Endothelial cell of umbilical vein (primary cell): ENCODE results near the gene SOX30. TPM values are rescaled to one million over a fixed set of nuclear protein-coding genes. Genes with fewer than 3 reads are reported as not detected.

Source experiments
- BruUV-seq: library from RNA; stranded (reverse); fragments of 400-500 nt; replicated peaks from 2 replicates; lab custom pipeline; 2021; lab: Mats Ljungman, UMichigan
- CTCF ChIA-PET: fragments of 300-600, 350-600 bp; sonication (Branson Sonifier 250); formaldehyde crosslinking; loops from one replicate; lab custom pipeline; 2021; ENCODE audit warnings: antibody characterized with exemption, inconsistent platforms; lab: Charles Lee
- POLR2A ChIA-PET: fragments of 300-600, 350-600 bp; sonication (Branson Sonifier 250); formaldehyde crosslinking; loops from one replicate; lab custom pipeline; 2021; ENCODE audit warnings: antibody characterized with exemption, inconsistent platforms; lab: Charles Lee
- DNase-seq: peaks from one replicate; pipeline ENCODE4 v3.0.0-alpha.2; 2011; ENCODE audit warnings: low read depth, low spot score
- FAIRE-seq: peaks from 2 replicates; lab custom pipeline; 2011; peaks lifted over from hg19 to GRCh38; lab: Jason Lieb, UNC
- H2AFZ ChIP-seq: 2 replicates; pipeline ENCODE4 v1.6.0; 2012; ENCODE audit warnings: low read depth, low read length, control low read depth, inconsistent platforms
- H3K27ac ChIP-seq: 2 replicates; pipeline ENCODE4 v1.5.1; 2011; ENCODE audit warnings: low read depth, mild to moderate bottlenecking, control low read depth, low read length, moderate library complexity; ENCODE audit not compliant: insufficient read depth
- H3K27me3 ChIP-seq, 2 experiments: 2 replicates each; pipeline versions ENCODE4 v1.6.0 to v1.6.1; 2011; ENCODE audit warnings: low read length in 2 of 2, mixed read lengths in 1 of 2; ENCODE audit not compliant: control insufficient read depth in 2 of 2, insufficient read depth in 2 of 2
- H3K36me3 ChIP-seq, 2 experiments: 2 replicates in 1 of 2; 3 replicates in 1 of 2; pipeline ENCODE4 v1.5.1; 2011; ENCODE audit warnings: low read length in 2 of 2, mild to moderate bottlenecking in 1 of 2, moderate library complexity in 1 of 2; ENCODE audit not compliant: control insufficient read depth in 2 of 2, insufficient read depth in 2 of 2; ENCODE audit errors: extremely low read depth in 1 of 2
- H3K4me1 ChIP-seq: 3 replicates; pipeline ENCODE4 v1.5.1; 2011; ENCODE audit warnings: mild to moderate bottlenecking, low read length; ENCODE audit not compliant: control insufficient read depth, insufficient read depth; ENCODE audit errors: extremely low read depth
- H3K4me2 ChIP-seq: 2 replicates; pipeline ENCODE4 v1.6.1; 2011; ENCODE audit warnings: low read length, control low read depth, mixed read lengths; ENCODE audit not compliant: insufficient read depth
- H3K4me3 ChIP-seq, 3 experiments: fragments of 200-600 bp in 1 of 3; sonication (generic), shearing (Covaris generic) in 1 of 3; replicated peaks in 1 of 3; 2 replicates each; pipeline ENCODE4 v1.5.1; 2011 to 2016; ENCODE audit warnings: control low read depth in 3 of 3, low read length in 3 of 3, mild to moderate bottlenecking in 2 of 3, inconsistent platforms in 1 of 3, low read depth in 1 of 3, moderate library complexity in 1 of 3; ENCODE audit not compliant: insufficient read depth in 1 of 3
- H3K79me2 ChIP-seq: 2 replicates; pipeline ENCODE4 v1.6.0; 2012; ENCODE audit warnings: low read length, inconsistent platforms; ENCODE audit not compliant: control insufficient read depth, insufficient read depth
- H3K9ac ChIP-seq: replicated peaks from 2 replicates; pipeline ENCODE3; 2011; ENCODE audit warnings: low read length, control low read depth; ENCODE audit not compliant: insufficient read depth; ENCODE audit errors: extremely low read depth
- H3K9me1 ChIP-seq: replicated peaks from 3 replicates; pipeline ENCODE4 v1.6.0; 2011; ENCODE audit warnings: mild to moderate bottlenecking, low read length; ENCODE audit not compliant: control insufficient read depth, insufficient read depth; ENCODE audit errors: extremely low read depth
- H3K9me3 ChIP-seq: replicated peaks from 2 replicates; pipeline ENCODE4 v1.5.1; 2012; ENCODE audit warnings: low read length, inconsistent platforms; ENCODE audit not compliant: control insufficient read depth, insufficient read depth
- H4K20me1 ChIP-seq: replicated peaks from 2 replicates; pipeline ENCODE3; 2011; ENCODE audit warnings: mild to moderate bottlenecking, low read length; ENCODE audit not compliant: control insufficient read depth, insufficient read depth; ENCODE audit errors: extremely low read depth
- CTCF ChIP-seq, 2 donors: IDR thresholded peaks; 1 replicate in 1 of 2; 2 replicates in 1 of 2; pipeline ENCODE4 v1.5.1; 2011; ENCODE audit warnings: low read length in 2 of 2, mild to moderate bottlenecking in 2 of 2, moderate library complexity in 2 of 2, control low read depth in 1 of 2, inconsistent platforms in 1 of 2, low read depth in 1 of 2; ENCODE audit not compliant: insufficient read depth in 1 of 2; ENCODE audit errors: extremely low read depth in 1 of 2
- EZH2 ChIP-seq: IDR thresholded peaks from 2 replicates; pipeline ENCODE4 v1.6.1; 2012; ENCODE audit warnings: borderline replicate concordance, low read depth, mild to moderate bottlenecking, moderate library complexity, low read length, inconsistent platforms; ENCODE audit not compliant: severe bottlenecking
- FOS ChIP-seq: IDR thresholded peaks from 2 replicates; pipeline ENCODE4 v1.6.1; 2011; ENCODE audit warnings: mild to moderate bottlenecking, low read length, moderate library complexity, borderline replicate concordance; ENCODE audit not compliant: insufficient read depth
- GATA2 ChIP-seq: IDR thresholded peaks from 2 replicates; pipeline ENCODE4 v1.7.0; 2011; ENCODE audit warnings: low read depth, mild to moderate bottlenecking, moderate library complexity, mixed read lengths, low read length; ENCODE audit not compliant: insufficient read length, insufficient read depth
- JUN ChIP-seq: IDR thresholded peaks from 2 replicates; pipeline ENCODE4 v1.6.1; 2011; ENCODE audit warnings: borderline replicate concordance, low read depth; ENCODE audit not compliant: insufficient read length, insufficient read depth
- MAX ChIP-seq: IDR thresholded peaks from 2 replicates; pipeline ENCODE4 v1.6.1; 2011; ENCODE audit not compliant: insufficient read depth, insufficient read length
- POLR2A ChIP-seq: IDR thresholded peaks from 2 replicates; pipeline ENCODE4 v1.6.1; 2012; ENCODE audit warnings: low read depth, mild to moderate bottlenecking, control low read depth, low read length
- dilution Hi-C: fragments of 300-500 bp; cut with MboI; formaldehyde crosslinking; loops from one replicate; pipeline ENCODE4 v1.15.0; 2019; ENCODE audit warnings: low sequenced_read_pairs; ENCODE audit not compliant: extremely low pct_ligation_motif_present
- intact Hi-C: fragments of 100-400 bp; cut with micrococcal nuclease; formaldehyde crosslinking; loops from one replicate; pipeline ENCODE4 v1.10.0; 2022
- polyA plus RNA-seq, 4 experiments: library from polyadenylated mRNA; depleted of rRNA in 3 of 4; stranded (reverse) in 3 of 4; unstranded in 1 of 4; fragments of >200 nt; gene quantifications; 2 replicates each; pipeline versions ENCODE4 v1.2.1 to v1.2.3, GENCODE V29; 2011 to 2012; ENCODE audit warnings: missing spikeins in 1 of 4
- total RNA-seq: library from RNA; stranded (reverse); gene quantifications from 2 replicates; pipeline ENCODE4 v1.2.3, GENCODE V29; 2021

SOX30 gene
- total and polyA plus RNA-seq, 2 donors (not counting 3 experiments of a cell fraction or from before 2014, with no cell fraction given) = not detected

- dilution Hi-C loops = no loop called here
- FAIRE-seq = no peak
Observed at GRCh38 chr5:157594257-157594656, 58.0 kb downstream of the SOX30 start.

GRCh38 chr5:157593052-157593757, 59.0 kb downstream of the SOX30 start:
- dilution Hi-C loops = no loop called here
- Histone ChIP-seq H3K27me3 (no peaks in the 10 kb centered on the region), H3K9me1 (no peaks in the 10 kb centered on the region), H3K36me3 (no peaks in the 10 kb centered on the region), H2AFZ (peak overlapping the region; percentile 89), H3K4me2 (peak overlapping the region; percentile 94), H3K9ac (peak overlapping the region; percentile 57), H3K9me3 (no peaks in the 10 kb centered on the region), H4K20me1 (no peaks in the 10 kb centered on the region), H3K4me3 (peak overlapping the region in 1 of 3 experiments; percentile 39), H3K79me2 (no peaks in the 10 kb centered on the region), H3K27ac (peak overlapping the region; percentile 90), H3K4me1 (peaks cover 37% of the 10 kb centered on the region)
- POLR2A ChIA-PET = interaction anchor here (0.8 kb wide), 1 partner anchor 86 kb away, joined by 3 read pairs; no protein-coding TSS in a partner anchor
- no TSS peak for BruUV-seq
- no peak for TF ChIP-seq MAX
- TF ChIP-seq CTCF (IDR thresholded peaks at IDR 0.05; ENCODE audit: extremely low read depth in 1 of 2, insufficient read depth in 1 of 2, low read depth in 1 of 2, low read length in 2 of 2) = no peak
- TF ChIP-seq GATA2 = no peak
- TF ChIP-seq JUN = no peak
- TF ChIP-seq EZH2 = no peak
- FAIRE-seq (no peak), DNase-seq (peak; percentile 36)
- CTCF ChIA-PET = interaction anchor here (0.6 to 1.7 kb wide), 8 partner anchors 11 to 125 kb away, joined by 3 to 6 read pairs (median 3); no protein-coding TSS in a partner anchor
- intact Hi-C loops = loop anchor here (5.0 kb wide), 1 partner anchor 81 kb away; no protein-coding TSS in a partner anchor

More at GRCh38 chr5:157594257-157594656, 58.0 kb downstream of the SOX30 start:
- peaks cover 37% of the 10 kb centered on the region for H3K4me1 ChIP-seq
- no peaks in the 10 kb centered on the region for H3K79me2 ChIP-seq
- H3K36me3 ChIP-seq = no peaks in the 10 kb centered on the region
- no peak for DNase-seq
- TF ChIP-seq FOS = no peak
- no peak for TF ChIP-seq EZH2
- no peak for TF ChIP-seq POLR2A
- ChIA-PET POLR2A (no interaction called here), CTCF (interaction anchor here (1.3 kb wide), 1 partner anchor 124 kb away, joined by 4 read pairs; no protein-coding TSS in a partner anchor)
- intact Hi-C loops = loop anchor here (5.0 kb wide), 1 partner anchor 82 kb away; no protein-coding TSS in a partner anchor
- no TSS peak for BruUV-seq
- H2AFZ ChIP-seq = no peak overlapping the region
- no peaks in the 10 kb centered on the region for H3K9me3 ChIP-seq
- H3K27me3 ChIP-seq = no peaks in the 10 kb centered on the region
- no peaks in the 10 kb centered on the region for H4K20me1 ChIP-seq
- H3K27ac ChIP-seq = no peak overlapping the region
- H3K4me2 ChIP-seq = no peak overlapping the region
- no peaks in the 10 kb centered on the region for H3K9me1 ChIP-seq
- no peak overlapping the region for H3K9ac ChIP-seq
- H3K4me3 ChIP-seq = no peak overlapping the region
